HG03354 (cell line): Measurements from ENCODE around the gene CPT1B.
"Not testable (repeated sequence)": the region's sequence is repeated elsewhere in the genome, so short reads cannot be mapped to it uniquely, and the experiment has no call there.

Experiments
- ATAC-seq: cut with Tn5 transposase; IDR thresholded peaks from one replicate; pipeline ENCODE4 v1.9.1; 2021; ENCODE audit warnings: mild to moderate bottlenecking; ENCODE audit not compliant: unreplicated experiment, poor library complexity, severe bottlenecking

Gene CPT1B

GRCh38 chr22:50610041-50610451 is 31.8 kb upstream of the CPT1B start:
- no peak for ATAC-seq

- ATAC-seq, result no peak
Observed at GRCh38 chr22:50609599-50609998, 31.4 kb upstream of the CPT1B start.

GRCh38 chr22:50608996-50609395 is 30.8 kb upstream of the CPT1B start:
- no peak for ATAC-seq

GRCh38 chr22:50608058-50608840 is 30.0 kb upstream of the CPT1B start:
- not testable (repeated sequence) for ATAC-seq

- no peak for ATAC-seq
Observed at GRCh38 chr22:50607659-50608020, 29.4 kb upstream of the CPT1B start.

GRCh38 chr22:50606946-50607658 is 28.9 kb upstream of the CPT1B start:
- no peak for ATAC-seq

GRCh38 chr22:50606165-50606945 is 28.1 kb upstream of the CPT1B start:
- no peak for ATAC-seq

- no peak for ATAC-seq
Observed at GRCh38 chr22:50605613-50606074, 27.4 kb upstream of the CPT1B start.

GRCh38 chr22:50605002-50605612 is 26.9 kb upstream of the CPT1B start:
- ATAC-seq, result no peak

- no peak for ATAC-seq
Observed at GRCh38 chr22:50604256-50605001, 26.2 kb upstream of the CPT1B start.

- no peak for ATAC-seq
Observed at GRCh38 chr22:50603511-50604255, 25.5 kb upstream of the CPT1B start.

- no peak for ATAC-seq
Observed at GRCh38 chr22:50602338-50602700, 24.1 kb upstream of the CPT1B start.

GRCh38 chr22:50601669-50602337 is 23.6 kb upstream of the CPT1B start:
- ATAC-seq, result no peak

GRCh38 chr22:50600967-50601668 is 22.9 kb upstream of the CPT1B start:
- no peak for ATAC-seq

- ATAC-seq, result no peak
Observed at GRCh38 chr22:50600538-50600937, 22.3 kb upstream of the CPT1B start, which contains the start of gene MAPK8IP2. TSS of gene MAPK8IP2 (plus strand) at chr22:50600793. CDS start at chr22:50600819, 26 bp downstream.

- ATAC-seq, result no peak
Observed at GRCh38 chr22:50599816-50600455, 21.7 kb upstream of the CPT1B start.

GRCh38 chr22:50597097-50597496 is 18.9 kb upstream of the CPT1B start:
- no peak for ATAC-seq
